ENCODE measurements around the gene VPS16. TPM values are rescaled to one million over a fixed set of nuclear protein-coding genes. Genes with fewer than 3 reads are reported as not detected.

VPS16 gene
- total RNA-seq, 1 experiment from 2014 or later: 26.2 TPM

DNA sequence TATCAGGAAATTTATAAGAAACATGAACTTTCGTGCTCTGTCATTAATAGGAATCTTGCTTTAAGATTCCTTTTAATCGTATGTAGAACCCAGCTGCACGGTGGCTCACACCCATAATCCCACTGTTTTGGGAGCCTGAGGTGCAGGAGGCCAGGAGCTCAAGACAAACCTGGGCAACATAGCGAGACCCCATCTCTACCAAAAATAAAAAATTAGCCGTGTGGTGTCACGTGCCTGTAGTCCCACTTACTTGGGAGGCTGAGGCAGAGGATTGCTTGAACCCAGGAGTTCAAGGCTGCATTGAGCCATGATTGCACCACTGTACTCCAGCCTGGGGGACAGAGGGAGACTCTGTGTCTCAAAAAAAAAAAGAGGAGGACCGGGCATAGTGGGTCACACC is 40.1 kb downstream of the VPS16 start (continued):
- TF ChIP-seq, protein P1, sequence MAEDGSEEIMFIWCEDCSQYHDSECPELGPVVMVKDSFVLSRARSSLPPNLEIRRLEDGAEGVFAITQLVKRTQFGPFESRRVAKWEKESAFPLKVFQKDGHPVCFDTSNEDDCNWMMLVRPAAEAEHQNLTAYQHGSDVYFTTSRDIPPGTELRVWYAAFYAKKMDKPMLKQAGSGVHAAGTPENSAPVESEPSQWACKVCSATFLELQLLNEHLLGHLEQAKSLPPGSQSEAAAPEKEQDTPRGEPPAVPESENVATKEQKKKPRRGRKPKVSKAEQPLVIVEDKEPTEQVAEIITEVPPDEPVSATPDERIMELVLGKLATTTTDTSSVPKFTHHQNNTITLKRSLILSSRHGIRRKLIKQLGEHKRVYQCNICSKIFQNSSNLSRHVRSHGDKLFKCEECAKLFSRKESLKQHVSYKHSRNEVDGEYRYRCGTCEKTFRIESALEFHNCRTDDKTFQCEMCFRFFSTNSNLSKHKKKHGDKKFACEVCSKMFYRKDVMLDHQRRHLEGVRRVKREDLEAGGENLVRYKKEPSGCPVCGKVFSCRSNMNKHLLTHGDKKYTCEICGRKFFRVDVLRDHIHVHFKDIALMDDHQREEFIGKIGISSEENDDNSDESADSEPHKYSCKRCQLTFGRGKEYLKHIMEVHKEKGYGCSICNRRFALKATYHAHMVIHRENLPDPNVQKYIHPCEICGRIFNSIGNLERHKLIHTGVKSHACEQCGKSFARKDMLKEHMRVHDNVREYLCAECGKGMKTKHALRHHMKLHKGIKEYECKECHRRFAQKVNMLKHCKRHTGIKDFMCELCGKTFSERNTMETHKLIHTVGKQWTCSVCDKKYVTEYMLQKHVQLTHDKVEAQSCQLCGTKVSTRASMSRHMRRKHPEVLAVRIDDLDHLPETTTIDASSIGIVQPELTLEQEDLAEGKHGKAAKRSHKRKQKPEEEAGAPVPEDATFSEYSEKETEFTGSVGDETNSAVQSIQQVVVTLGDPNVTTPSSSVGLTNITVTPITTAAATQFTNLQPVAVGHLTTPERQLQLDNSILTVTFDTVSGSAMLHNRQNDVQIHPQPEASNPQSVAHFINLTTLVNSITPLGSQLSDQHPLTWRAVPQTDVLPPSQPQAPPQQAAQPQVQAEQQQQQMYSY (CRISPR knock-in tag; IDR thresholded peaks at IDR 0.05): no peak

- Mint-ChIP-seq H3K27me3 (ENCODE audit: low read depth) (no peaks in the 10 kb centered on the region), H3K36me3 (no peaks in the 10 kb centered on the region; the same call in 1 of the 2 replicates), H3K9me3 (no peaks in the 10 kb centered on the region), H3K27ac (no peak overlapping the region), H3K4me1 (peaks cover 19% of the 10 kb centered on the region), H3K4me3 (no peak overlapping the region)
- ATAC-seq (no peak), DNase-seq (ENCODE audit: low spot score) (no peak)
- POLR2A ChIA-PET: no interaction called here
- TF ChIP-seq PRRX2 (CRISPR knock-in tag; IDR thresholded peaks at IDR 0.05): no peak
- no peak for TF ChIP-seq ZNF219 (CRISPR knock-in tag; IDR thresholded peaks at IDR 0.05; ENCODE audit: borderline replicate concordance)
- no peak for TF ChIP-seq NR2C2 (CRISPR knock-in tag; IDR thresholded peaks at IDR 0.05)
- TF ChIP-seq, protein P2, sequence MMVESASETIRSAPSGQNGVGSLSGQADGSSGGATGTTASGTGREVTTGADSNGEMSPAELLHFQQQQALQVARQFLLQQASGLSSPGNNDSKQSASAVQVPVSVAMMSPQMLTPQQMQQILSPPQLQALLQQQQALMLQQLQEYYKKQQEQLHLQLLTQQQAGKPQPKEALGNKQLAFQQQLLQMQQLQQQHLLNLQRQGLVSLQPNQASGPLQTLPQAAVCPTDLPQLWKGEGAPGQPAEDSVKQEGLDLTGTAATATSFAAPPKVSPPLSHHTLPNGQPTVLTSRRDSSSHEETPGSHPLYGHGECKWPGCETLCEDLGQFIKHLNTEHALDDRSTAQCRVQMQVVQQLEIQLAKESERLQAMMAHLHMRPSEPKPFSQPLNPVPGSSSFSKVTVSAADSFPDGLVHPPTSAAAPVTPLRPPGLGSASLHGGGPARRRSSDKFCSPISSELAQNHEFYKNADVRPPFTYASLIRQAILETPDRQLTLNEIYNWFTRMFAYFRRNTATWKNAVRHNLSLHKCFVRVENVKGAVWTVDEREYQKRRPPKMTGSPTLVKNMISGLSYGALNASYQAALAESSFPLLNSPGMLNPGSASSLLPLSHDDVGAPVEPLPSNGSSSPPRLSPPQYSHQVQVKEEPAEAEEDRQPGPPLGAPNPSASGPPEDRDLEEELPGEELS (CRISPR knock-in tag; IDR thresholded peaks at IDR 0.05): no peak
- TF ChIP-seq, protein P1 (CRISPR knock-in tag; IDR thresholded peaks at IDR 0.05): no peak
- TF ChIP-seq NFYB (CRISPR knock-in tag; conservative IDR thresholded peaks at IDR 0.05; ENCODE audit: low read depth): no peak
- TF ChIP-seq SMAD3 (CRISPR knock-in tag; IDR thresholded peaks at IDR 0.05; ENCODE audit: borderline replicate concordance): no peak
- no peak for TF ChIP-seq ZBTB43 (CRISPR knock-in tag; IDR thresholded peaks at IDR 0.05)
- TF ChIP-seq FOXP1 (CRISPR knock-in tag; IDR thresholded peaks at IDR 0.05; ENCODE audit: borderline replicate concordance): no peak
- no peak for TF ChIP-seq NR1H2 (CRISPR knock-in tag; IDR thresholded peaks at IDR 0.05)
- no peak for TF ChIP-seq EMX1 (CRISPR knock-in tag; IDR thresholded peaks at IDR 0.05)
- no peak for TF ChIP-seq ELF4 (CRISPR knock-in tag; IDR thresholded peaks at IDR 0.05; ENCODE audit: low read depth)
- no peak for TF ChIP-seq ZNF423 (CRISPR knock-in tag; IDR thresholded peaks at IDR 0.05)
- CTCF ChIA-PET: no interaction called here
Observed at GRCh38 chr20:2883726-2884637, 43.4 kb downstream of the VPS16 start.
